Measurements from ENCODE around the gene LINGO1. TPM values are rescaled to one million over a fixed set of nuclear protein-coding genes. Genes with fewer than 3 reads are reported as not detected.

LINGO1 gene
- total and polyA plus RNA-seq, 2 donors (not counting 1 experiment from before 2014, with no cell fraction given), result not detected

DNA sequence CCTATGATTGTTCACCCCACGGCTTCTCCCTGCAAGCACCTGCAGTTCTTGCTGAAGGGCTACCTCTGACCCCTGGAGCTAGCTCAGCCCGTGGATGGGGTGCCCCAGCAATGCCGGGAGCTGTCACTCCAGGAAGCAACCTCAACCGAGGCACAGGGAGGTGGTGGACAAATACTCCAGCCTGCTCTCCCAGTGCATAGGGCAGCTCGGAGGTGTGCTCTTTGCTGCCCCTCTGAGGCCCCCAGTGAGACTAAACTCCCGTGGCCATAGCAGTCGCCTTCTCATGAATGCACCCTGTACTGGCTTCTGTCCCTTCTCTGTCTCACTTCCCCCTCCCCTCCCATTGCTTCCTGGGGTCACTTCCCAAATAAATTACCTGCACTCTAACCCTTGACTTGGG, 48.5 kb downstream of the LINGO1 start:
- WGBS (ENCODE audit: insufficient coverage), result 59% methylated on average over 7 of the region's 7 CpGs
- H3K36me3 ChIP-seq (replicated peaks in 1 of 2; ENCODE audit: control extremely low read depth in 1 of 2, control insufficient read depth in 1 of 2, extremely low read depth in 1 of 2, insufficient read depth in 2 of 2, low read length in 1 of 2), result no peaks in the 10 kb centered on the region

DNA sequence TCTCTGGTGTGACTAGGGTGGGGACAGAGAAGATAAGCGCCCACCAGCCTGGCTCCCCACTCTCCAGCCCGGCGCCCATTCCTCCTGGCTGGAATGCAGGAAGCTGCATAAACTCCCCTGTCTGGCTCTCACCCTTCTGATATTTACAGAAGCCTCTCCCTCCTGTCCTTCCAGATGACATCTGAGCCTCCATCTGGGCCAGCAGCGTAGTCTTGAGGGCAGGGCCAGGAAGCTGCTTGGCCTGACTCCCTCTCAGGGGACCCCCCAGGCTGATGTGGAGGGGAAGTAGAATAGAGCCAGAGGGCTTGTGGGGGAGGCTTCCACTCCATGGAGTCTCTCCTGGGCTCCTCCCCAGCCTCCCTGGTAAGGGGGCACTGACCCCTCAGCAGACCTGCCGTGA, 49.9 kb downstream of the LINGO1 start:
- H3K4me1 ChIP-seq (ENCODE audit: control insufficient read depth in 2 of 2, insufficient read depth in 2 of 2, low read length in 2 of 2), result peaks cover 0 to 4% of the 10 kb centered on the region in 2 donors
- CTCF ChIA-PET, result no interaction called here
- Mint-ChIP-seq H3K4me1 (peaks cover 5% of the 10 kb centered on the region), H3K9me3 (ENCODE audit: insufficient read depth) (no peaks in the 10 kb centered on the region), H3K27me3 (peaks cover 15% of the 10 kb centered on the region), H3K27ac (no peak overlapping the region), H3K4me3 (no peak overlapping the region)
- H3K27me3 ChIP-seq (replicated peaks in 1 of 4; ENCODE audit: control extremely low read depth in 1 of 4, control insufficient read depth in 3 of 4, insufficient read depth in 4 of 4, low read length in 3 of 4), result peaks cover 0 to 11% (median 3%) of the 10 kb centered on the region in 4 experiments
- no peak for ATAC-seq (ENCODE audit: low read depth)
- H3K4me3 ChIP-seq (ENCODE audit: control extremely low read depth in 1 of 5, extremely low read depth in 1 of 5, insufficient read depth in 1 of 5, low read depth in 2 of 5, low read length in 4 of 5), result no peak overlapping the region
- no peaks in the 10 kb centered on the region for H3K79me2 ChIP-seq (ENCODE audit: control insufficient read depth, insufficient read depth, low read length)
- intact Hi-C loops (cut with micrococcal nuclease), result no loop called here
- TF ChIP-seq, protein P1, sequence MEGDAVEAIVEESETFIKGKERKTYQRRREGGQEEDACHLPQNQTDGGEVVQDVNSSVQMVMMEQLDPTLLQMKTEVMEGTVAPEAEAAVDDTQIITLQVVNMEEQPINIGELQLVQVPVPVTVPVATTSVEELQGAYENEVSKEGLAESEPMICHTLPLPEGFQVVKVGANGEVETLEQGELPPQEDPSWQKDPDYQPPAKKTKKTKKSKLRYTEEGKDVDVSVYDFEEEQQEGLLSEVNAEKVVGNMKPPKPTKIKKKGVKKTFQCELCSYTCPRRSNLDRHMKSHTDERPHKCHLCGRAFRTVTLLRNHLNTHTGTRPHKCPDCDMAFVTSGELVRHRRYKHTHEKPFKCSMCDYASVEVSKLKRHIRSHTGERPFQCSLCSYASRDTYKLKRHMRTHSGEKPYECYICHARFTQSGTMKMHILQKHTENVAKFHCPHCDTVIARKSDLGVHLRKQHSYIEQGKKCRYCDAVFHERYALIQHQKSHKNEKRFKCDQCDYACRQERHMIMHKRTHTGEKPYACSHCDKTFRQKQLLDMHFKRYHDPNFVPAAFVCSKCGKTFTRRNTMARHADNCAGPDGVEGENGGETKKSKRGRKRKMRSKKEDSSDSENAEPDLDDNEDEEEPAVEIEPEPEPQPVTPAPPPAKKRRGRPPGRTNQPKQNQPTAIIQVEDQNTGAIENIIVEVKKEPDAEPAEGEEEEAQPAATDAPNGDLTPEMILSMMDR (IDR thresholded peaks at IDR 0.05), result no peak
- no peak for TF ChIP-seq EZH2 (IDR thresholded peaks at IDR 0.05; ENCODE audit: borderline replicate concordance, insufficient read depth, low read depth, low read length, poor library complexity, severe bottlenecking)
- no peak overlapping the region for H3K9ac ChIP-seq (ENCODE audit: low read length)
- no peaks in the 10 kb centered on the region for H3K36me3 ChIP-seq (replicated peaks in 1 of 2; ENCODE audit: control extremely low read depth in 1 of 2, control insufficient read depth in 1 of 2, extremely low read depth in 1 of 2, insufficient read depth in 2 of 2, low read length in 1 of 2)
- H3K4me2 ChIP-seq (replicated peaks; ENCODE audit: low read depth, low read length, poor library complexity, severe bottlenecking), result no peak overlapping the region
- peaks cover 0 to 4% (median 0%) of the 10 kb centered on the region in 3 donors for H3K9me3 ChIP-seq (ENCODE audit: control extremely low read depth in 1 of 3, control insufficient read depth in 2 of 3, insufficient read depth in 1 of 3, low read length in 2 of 3)
- no peaks in the 10 kb centered on the region for H4K20me1 ChIP-seq (ENCODE audit: control insufficient read depth, insufficient read depth, low read length, poor library complexity, severe bottlenecking)
- no peak overlapping the region for H2AFZ ChIP-seq (ENCODE audit: insufficient read depth, low read depth, low read length, poor library complexity, severe bottlenecking)
- DNase-seq, result no peak
- 54% methylated on average over 2 of the region's 5 CpGs for WGBS (ENCODE audit: insufficient coverage)
- no peak overlapping the region for H3K27ac ChIP-seq (ENCODE audit: low read length in 2 of 2)
- POLR2A ChIA-PET, result no interaction called here

More for the DNA sequence above, 48.5 kb downstream of the LINGO1 start:
- Mint-ChIP-seq H3K27ac (no peak overlapping the region), H3K9me3 (ENCODE audit: insufficient read depth) (no peaks in the 10 kb centered on the region), H3K4me3 (no peak overlapping the region), H3K27me3 (peaks cover 19% of the 10 kb centered on the region), H3K4me1 (peaks cover 5% of the 10 kb centered on the region)
- no peaks in the 10 kb centered on the region for H3K79me2 ChIP-seq (ENCODE audit: control insufficient read depth, insufficient read depth, low read length)
- no peak overlapping the region for H3K27ac ChIP-seq (ENCODE audit: low read length in 2 of 2)
- H3K27me3 ChIP-seq (replicated peaks in 1 of 4; ENCODE audit: control extremely low read depth in 1 of 4, control insufficient read depth in 3 of 4, insufficient read depth in 4 of 4, low read length in 3 of 4), result peaks cover 0 to 14% (median 3%) of the 10 kb centered on the region in 4 experiments
- intact Hi-C loops (cut with micrococcal nuclease), result no loop called here
- no peak overlapping the region for H3K4me2 ChIP-seq (replicated peaks; ENCODE audit: low read depth, low read length, poor library complexity, severe bottlenecking)
- ATAC-seq (ENCODE audit: low read depth), result no peak
- H3K4me1 ChIP-seq (ENCODE audit: control insufficient read depth in 2 of 2, insufficient read depth in 2 of 2, low read length in 2 of 2), result peaks cover 0 to 4% of the 10 kb centered on the region in 2 donors
- ChIA-PET CTCF (no interaction called here), POLR2A (no interaction called here)
- TF ChIP-seq, protein P1 (IDR thresholded peaks at IDR 0.05), result no peak
- TF ChIP-seq EZH2 (IDR thresholded peaks at IDR 0.05; ENCODE audit: borderline replicate concordance, insufficient read depth, low read depth, low read length, poor library complexity, severe bottlenecking), result no peak
- DNase-seq, result no peak
- no peak overlapping the region for H3K4me3 ChIP-seq (ENCODE audit: control extremely low read depth in 1 of 5, extremely low read depth in 1 of 5, insufficient read depth in 1 of 5, low read depth in 2 of 5, low read length in 4 of 5)
- H2AFZ ChIP-seq (ENCODE audit: insufficient read depth, low read depth, low read length, poor library complexity, severe bottlenecking), result no peak overlapping the region
- H4K20me1 ChIP-seq (ENCODE audit: control insufficient read depth, insufficient read depth, low read length, poor library complexity, severe bottlenecking), result no peaks in the 10 kb centered on the region
- H3K9me3 ChIP-seq (ENCODE audit: control extremely low read depth in 1 of 3, control insufficient read depth in 2 of 3, insufficient read depth in 1 of 3, low read length in 2 of 3), result peaks cover 0 to 4% (median 0%) of the 10 kb centered on the region in 3 donors
- no peak overlapping the region for H3K9ac ChIP-seq (ENCODE audit: low read length)

Data from B cell (primary cell).